Neural cell (in vitro differentiated cells): ENCODE data around the gene DHCR24. TPM values are rescaled to one million over a fixed set of nuclear protein-coding genes. Genes with fewer than 3 reads are reported as not detected.

ENCODE experiments used
- H2AFZ ChIP-seq: fragments of 200-600, 300-800 bp; sonication (generic), shearing (Covaris generic); 2 replicates; pipeline ENCODE4 v1.6.0; 2014; ENCODE audit warnings: low read depth, mild to moderate bottlenecking, antibody characterized with exemption, low read length, moderate library complexity
- H3F3A ChIP-seq: fragments of 200-600 bp; shearing (Covaris generic); 2 replicates; pipeline ENCODE4 v1.6.1; 2016; ENCODE audit warnings: mild to moderate bottlenecking, moderate library complexity, mixed read lengths, antibody characterized with exemption, low read length; ENCODE audit not compliant: insufficient read depth, poor library complexity, severe bottlenecking
- H3K27ac ChIP-seq: fragments of 200-600, 300-800 bp; sonication (generic), shearing (Covaris generic); 2 replicates; pipeline ENCODE4 v1.5.1; 2014; ENCODE audit warnings: mild to moderate bottlenecking, low read length, moderate library complexity
- H3K27me3 ChIP-seq: fragments of 300-800, 200-600 bp; sonication (generic), shearing (Covaris generic); 2 replicates; pipeline ENCODE4 v1.6.0; 2014; ENCODE audit warnings: mild to moderate bottlenecking, low read depth, low read length, moderate library complexity; ENCODE audit not compliant: insufficient read depth
- H3K36me3 ChIP-seq: fragments of 300-800, 200-600 bp; sonication (generic), shearing (Covaris generic); 2 replicates; pipeline ENCODE4 v1.5.1; 2014; ENCODE audit warnings: mild to moderate bottlenecking, antibody characterized with exemption, low read length, moderate library complexity; ENCODE audit not compliant: insufficient read depth
- H3K4me2 ChIP-seq: fragments of 300-800, 200-600 bp; sonication (generic), shearing (Covaris generic); 2 replicates; pipeline ENCODE4 v1.6.0; 2014; ENCODE audit warnings: mild to moderate bottlenecking, low read length
- H3K4me3 ChIP-seq: fragments of 300-800, 200-600 bp; sonication (generic), shearing (Covaris generic); 2 replicates; pipeline ENCODE4 v1.5.1; 2014; ENCODE audit warnings: mild to moderate bottlenecking, low read length, moderate library complexity
- H3K79me2 ChIP-seq: fragments of 200-600 bp; shearing (Covaris generic); replicated peaks from 2 replicates; pipeline ENCODE4 v1.6.0; 2014; ENCODE audit warnings: mild to moderate bottlenecking, low read length, moderate library complexity; ENCODE audit not compliant: insufficient read depth
- H3K9ac ChIP-seq: fragments of 300-800, 200-600 bp; sonication (generic), shearing (Covaris generic); 2 replicates; pipeline ENCODE4 v1.6.1; 2016; ENCODE audit warnings: mild to moderate bottlenecking, low read length, mixed read lengths
- H3K9me2 ChIP-seq: fragments of 200-600 bp; shearing (Covaris generic); 2 replicates; pipeline ENCODE4 v1.6.1; 2016; ENCODE audit warnings: mild to moderate bottlenecking, low read length, mixed read lengths; ENCODE audit not compliant: insufficient read depth
- H3K9me3 ChIP-seq: fragments of 200-600, 300-800 bp; sonication (generic), shearing (Covaris generic); 2 replicates; pipeline ENCODE4 v1.6.1; 2016; ENCODE audit warnings: mild to moderate bottlenecking, mixed run types, low read length, moderate library complexity, mixed read lengths
- H4K20me1 ChIP-seq: fragments of 200-600 bp; shearing (Covaris generic); 2 replicates; pipeline ENCODE4 v1.6.1; 2016; ENCODE audit warnings: mild to moderate bottlenecking, mixed run types; ENCODE audit not compliant: insufficient read depth
- CTCF ChIP-seq: fragments of 450-650 bp; IDR thresholded peaks from 2 replicates; pipeline ENCODE4 v1.5.1; 2014; ENCODE audit warnings: antibody characterized with exemption, mild to moderate bottlenecking, moderate library complexity; ENCODE audit not compliant: poor library complexity, severe bottlenecking
- EP300 ChIP-seq: fragments of 450-650 bp; conservative IDR thresholded peaks from 2 replicates; pipeline ENCODE4 v1.6.1; 2014; ENCODE audit warnings: antibody characterized with exemption, mild to moderate bottlenecking, moderate library complexity; ENCODE audit not compliant: poor library complexity, severe bottlenecking
- EZH2 ChIP-seq: fragments of 200-600, 300-800 bp; shearing (Covaris generic), sonication (generic); IDR thresholded peaks from 2 replicates; pipeline ENCODE4 v1.6.1; 2014; ENCODE audit warnings: antibody characterized with exemption, low read length, borderline replicate concordance, mild to moderate bottlenecking; ENCODE audit not compliant: insufficient read depth, poor library complexity, severe bottlenecking
- MXI1 ChIP-seq: fragments of 450-650 bp; conservative IDR thresholded peaks from 2 replicates; pipeline ENCODE4 v1.6.1; 2014; ENCODE audit warnings: antibody characterized with exemption, mild to moderate bottlenecking; ENCODE audit not compliant: poor library complexity, severe bottlenecking
- POLR2AphosphoS5 ChIP-seq: IDR thresholded peaks from 2 replicates; pipeline ENCODE4 v1.6.1; 2012
- RAD21 ChIP-seq: fragments of 450-650 bp; conservative IDR thresholded peaks from 2 replicates; pipeline ENCODE4 v1.6.1; 2014; ENCODE audit warnings: antibody characterized with exemption, mild to moderate bottlenecking, moderate library complexity
- REST ChIP-seq: IDR thresholded peaks from 2 replicates; pipeline ENCODE4 v1.6.1; 2012; ENCODE audit warnings: borderline replicate concordance
- SMC3 ChIP-seq: fragments of 450-650 bp; conservative IDR thresholded peaks from 2 replicates; pipeline ENCODE4 v1.6.1; 2014; ENCODE audit warnings: antibody characterized with exemption, mild to moderate bottlenecking, moderate library complexity; ENCODE audit not compliant: poor library complexity
- TAF1 ChIP-seq: IDR thresholded peaks from 2 replicates; pipeline ENCODE4 v1.6.1; 2012; ENCODE audit warnings: low read depth
- polyA plus RNA-seq: library from polyadenylated mRNA; depleted of rRNA; stranded (reverse); fragments of >200 nt; gene quantifications from 2 replicates; pipeline ENCODE4 v1.2.3, GENCODE V29; 2014

Gene DHCR24
- polyA plus RNA-seq, 1 donor from 2014 or later, result 91.3 TPM

- Histone ChIP-seq H3K79me2 (peaks cover 55% of the 10 kb centered on the region), H3K36me3 (peaks cover 10% of the 10 kb centered on the region), H3K9me2 (no peaks in the 10 kb centered on the region), H3K4me2 (peak overlapping the region; percentile 57), H3K9ac (peak overlapping the region; percentile 81), H3K27me3 (no peaks in the 10 kb centered on the region), H3K4me3 (peak overlapping the region; percentile 94), H3F3A (no peaks in the 10 kb centered on the region), H4K20me1 (no peaks in the 10 kb centered on the region), H3K27ac (peak overlapping the region; percentile 88), H2AFZ (peak overlapping the region; percentile 5), H3K9me3 (no peaks in the 10 kb centered on the region)
- TF ChIP-seq EP300, result no peak
- TF ChIP-seq EZH2, result no peak
- TF ChIP-seq POLR2AphosphoS5, result no peak
- no peak for TF ChIP-seq SMC3
- no peak for TF ChIP-seq TAF1
- TF ChIP-seq CTCF, result no peak
- TF ChIP-seq RAD21, result no peak
- TF ChIP-seq MXI1, result no peak
- no peak for TF ChIP-seq REST
Measured at GRCh38 chr1:54885807-54886723, 930 bp downstream of the DHCR24 start.

- Histone ChIP-seq H2AFZ (no peak overlapping the region), H3K9ac (peak overlapping the region; percentile 81), H3K9me3 (no peaks in the 10 kb centered on the region), H3K9me2 (no peaks in the 10 kb centered on the region), H3K79me2 (peaks cover 63% of the 10 kb centered on the region), H4K20me1 (no peaks in the 10 kb centered on the region), H3K27me3 (no peaks in the 10 kb centered on the region), H3K27ac (peak overlapping the region; percentile 88), H3K36me3 (peaks cover 10% of the 10 kb centered on the region), H3F3A (no peaks in the 10 kb centered on the region), H3K4me2 (peak overlapping the region; percentile 57), H3K4me3 (peak overlapping the region; percentile 94)
- TF ChIP-seq RAD21 (no peak), MXI1 (no peak), TAF1 (no peak), REST (no peak), CTCF (no peak)
Measured at GRCh38 chr1:54885237-54885679, 1.7 kb downstream of the DHCR24 start.
